ENCODE results near the gene FAM3D. TPM values are rescaled to one million over a fixed set of nuclear protein-coding genes. Genes with fewer than 3 reads are reported as not detected.

Gene FAM3D
- total RNA-seq, 1 experiment from 2014 or later: 0.32 TPM

DNA sequence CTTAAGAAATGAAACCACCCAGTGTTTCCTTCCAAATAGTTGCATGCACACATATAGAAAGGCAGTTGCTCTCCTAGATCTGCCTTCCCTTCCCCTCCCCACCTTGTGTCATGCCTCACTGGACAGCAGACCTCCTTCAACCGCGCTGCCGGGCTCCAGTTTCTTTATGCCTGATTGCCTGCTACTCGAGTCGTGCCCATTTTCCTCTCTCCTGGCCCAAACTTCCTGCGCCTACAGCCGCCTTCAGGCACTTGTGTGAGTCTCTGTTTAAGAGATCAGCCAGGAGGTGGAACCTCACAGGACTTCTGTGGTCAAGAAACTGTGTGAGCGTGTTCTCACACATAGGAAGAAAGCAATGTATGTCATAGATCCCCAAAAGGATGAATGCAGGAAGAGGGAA is 80.6 kb downstream of the FAM3D start:
- H3K27ac ChIP-seq (ENCODE audit: low read depth, low read length): no peak overlapping the region
- intact Hi-C loops (cut with micrococcal nuclease): no loop called here
- ChIA-PET POLR2A (no interaction called here), CTCF (interaction anchor here (0.9 to 1.3 kb wide), 2 partner anchors 24 to 45 kb away, joined by 4 to 15 read pairs; no protein-coding TSS in a partner anchor), RAD21 (ENCODE audit: low non-redundant PET in 1 of 2, low total read pairs in 2 of 2, uncharacterized antibody in 2 of 2, unreplicated experiment in 2 of 2) (interaction anchor here in 1 of 2 experiments (1.1 kb wide), 1 partner anchor 44 kb away, joined by 6 read pairs; no protein-coding TSS in a partner anchor)
- H3K9me3 ChIP-seq (ENCODE audit: control insufficient read depth in 1 of 2, insufficient read depth in 1 of 2, low read depth in 1 of 2, low read length in 2 of 2): no peaks in the 10 kb centered on the region
- no TSS peak for BruUV-seq (replicated peaks)
- H3K4me1 ChIP-seq (ENCODE audit: control insufficient read depth in 1 of 2, insufficient read depth in 2 of 2, low read length in 2 of 2): peaks cover 4 to 19% of the 10 kb centered on the region in 2 experiments; a peak in 3 of 4 replicates
- peak overlapping the region; percentile 84 for H3K4me2 ChIP-seq (ENCODE audit: low read length)
- no peak for ATAC-seq
- no peaks in the 10 kb centered on the region for H4K20me1 ChIP-seq (ENCODE audit: insufficient read depth)
- peak overlapping the region; percentile 90 for H2AFZ ChIP-seq (ENCODE audit: low read depth, low read length, poor library complexity, severe bottlenecking)
- H3K79me2 ChIP-seq (ENCODE audit: insufficient read depth, low read length): no peaks in the 10 kb centered on the region
- H3K36me3 ChIP-seq (ENCODE audit: control insufficient read depth in 1 of 2, insufficient read depth in 2 of 2, low read length in 2 of 2): no peaks in the 10 kb centered on the region
- DNase-seq (ENCODE audit: low read depth, low spot score): no peak
- H3K9me2 ChIP-seq (ENCODE audit: insufficient read depth): no peaks in the 10 kb centered on the region
- H3K4me3 ChIP-seq (replicated peaks in 1 of 2; ENCODE audit: low read depth in 1 of 2, low read length in 2 of 2): peak overlapping the region in 1 of 2 experiments; percentile 68; a peak in 2 of 4 replicates
- no peak for TF ChIP-seq EZH2 (IDR thresholded peaks at IDR 0.05)
- no peak overlapping the region for H3K9ac ChIP-seq (ENCODE audit: low read length)
- no peaks in the 10 kb centered on the region for H3K27me3 ChIP-seq (ENCODE audit: insufficient read depth, low read length)

DNA sequence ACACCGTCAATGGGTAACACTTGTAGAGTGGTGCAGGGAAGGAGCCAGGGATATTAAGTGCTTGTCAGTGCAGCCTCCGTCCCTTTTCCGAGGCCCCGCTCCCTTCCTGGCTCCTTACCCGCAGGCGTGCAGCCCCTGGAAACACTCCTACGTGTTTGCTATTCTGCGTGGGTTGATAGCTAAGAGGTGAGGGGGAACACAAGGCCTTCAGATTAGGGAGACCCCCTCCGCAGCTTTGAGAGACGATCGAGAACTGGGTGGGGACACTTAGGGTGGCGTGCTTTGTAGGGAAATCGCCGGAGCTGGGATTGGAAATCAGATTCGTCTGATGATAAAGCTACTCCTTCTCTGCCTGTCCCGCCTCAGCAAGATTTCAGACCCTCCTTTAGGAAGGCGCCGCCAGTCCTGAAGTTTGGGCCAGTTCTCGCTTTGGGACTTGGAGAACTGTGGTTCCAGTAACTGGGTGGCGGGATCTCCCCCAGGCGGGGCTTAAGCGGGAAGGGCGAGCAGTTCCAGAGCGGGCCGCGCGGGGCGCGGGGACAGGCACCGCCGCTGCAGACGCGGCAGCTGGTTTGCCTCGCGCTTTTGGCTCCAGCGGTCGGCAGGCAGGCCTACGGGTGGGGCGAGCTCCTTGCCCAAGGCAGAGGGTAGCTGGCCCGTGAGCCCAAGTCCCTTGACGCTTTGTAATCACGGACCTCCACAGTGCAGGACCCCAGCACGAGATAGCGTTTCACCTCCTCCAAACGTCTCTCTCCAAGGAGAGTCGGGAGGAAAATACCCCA is 81.4 kb downstream of the FAM3D start:
- Histone ChIP-seq H3K4me1 (ENCODE audit: control insufficient read depth in 1 of 2, insufficient read depth in 2 of 2, low read length in 2 of 2) (peaks cover 4 to 19% of the 10 kb centered on the region in 2 experiments; a peak in 3 of 4 replicates), H3K4me3 (replicated peaks in 1 of 2; ENCODE audit: low read depth in 1 of 2, low read length in 2 of 2) (peak overlapping the region; percentile 65 to 68), H3K9ac (ENCODE audit: low read length) (peak overlapping the region; percentile 48), H3K27ac (ENCODE audit: low read depth, low read length) (peak overlapping the region; percentile 23; the same call in 1 of the 2 replicates), H3K27me3 (ENCODE audit: insufficient read depth, low read length) (no peaks in the 10 kb centered on the region), H3K36me3 (ENCODE audit: control insufficient read depth in 1 of 2, insufficient read depth in 2 of 2, low read length in 2 of 2) (no peaks in the 10 kb centered on the region), H3K9me3 (ENCODE audit: control insufficient read depth in 1 of 2, insufficient read depth in 1 of 2, low read depth in 1 of 2, low read length in 2 of 2) (no peaks in the 10 kb centered on the region), H4K20me1 (ENCODE audit: insufficient read depth) (no peaks in the 10 kb centered on the region), H3K79me2 (ENCODE audit: insufficient read depth, low read length) (no peaks in the 10 kb centered on the region), H2AFZ (ENCODE audit: low read depth, low read length, poor library complexity, severe bottlenecking) (peak overlapping the region; percentile 90), H3K9me2 (ENCODE audit: insufficient read depth) (no peaks in the 10 kb centered on the region), H3K4me2 (ENCODE audit: low read length) (peak overlapping the region; percentile 84)
- ATAC-seq (peak; percentile 98), DNase-seq (ENCODE audit: low read depth, low spot score) (peak; percentile 57)
- CTCF ChIA-PET: interaction anchor here (0.9 to 1.3 kb wide), 3 partner anchors 12 to 46 kb away, joined by 4 to 15 read pairs (median 5); no protein-coding TSS in a partner anchor
- BruUV-seq (replicated peaks): no TSS peak
- POLR2A ChIA-PET: no interaction called here
- intact Hi-C loops (cut with micrococcal nuclease): no loop called here
- RAD21 ChIA-PET (ENCODE audit: low non-redundant PET in 1 of 2, low total read pairs in 2 of 2, uncharacterized antibody in 2 of 2, unreplicated experiment in 2 of 2): interaction anchor here in 1 of 2 experiments (1.1 kb wide), 1 partner anchor 45 kb away, joined by 6 read pairs; no protein-coding TSS in a partner anchor
- TF ChIP-seq TCF7L2 (IDR thresholded peaks at IDR 0.05; ENCODE audit: borderline replicate concordance, extremely low read depth, insufficient read depth, insufficient read length): no peak
- TF ChIP-seq CBX3 (IDR thresholded peaks at IDR 0.05; ENCODE audit: low read depth): 0 out of 2 replicates have a peak, but pooled peaks have one; percentile 22
- TF ChIP-seq YY1 (IDR thresholded peaks at IDR 0.05; ENCODE audit: extremely low read depth, insufficient replicate concordance, low read depth, low read length): peak; percentile 27
- no peak for TF ChIP-seq ZNF274 (IDR thresholded peaks at IDR 0.05; ENCODE audit: low read depth, low read length)
- TF ChIP-seq FOSL1 (IDR thresholded peaks at IDR 0.05; ENCODE audit: low read depth): no peak
- TF ChIP-seq, protein P1, sequence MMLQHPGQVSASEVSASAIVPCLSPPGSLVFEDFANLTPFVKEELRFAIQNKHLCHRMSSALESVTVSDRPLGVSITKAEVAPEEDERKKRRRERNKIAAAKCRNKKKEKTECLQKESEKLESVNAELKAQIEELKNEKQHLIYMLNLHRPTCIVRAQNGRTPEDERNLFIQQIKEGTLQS (IDR thresholded peaks at IDR 0.05): no peak
- TF ChIP-seq RAD21 (IDR thresholded peaks at IDR 0.05; ENCODE audit: low read depth): peak; percentile 23; the same call in 1 of the 2 replicates
- no peak for TF ChIP-seq SIN3A (IDR thresholded peaks at IDR 0.05; ENCODE audit: low read depth)
- TF ChIP-seq, protein P2, sequence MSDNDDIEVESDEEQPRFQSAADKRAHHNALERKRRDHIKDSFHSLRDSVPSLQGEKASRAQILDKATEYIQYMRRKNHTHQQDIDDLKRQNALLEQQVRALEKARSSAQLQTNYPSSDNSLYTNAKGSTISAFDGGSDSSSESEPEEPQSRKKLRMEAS (IDR thresholded peaks at IDR 0.05): peak; percentile 86
- peak; percentile 38; the same call in 1 of the 2 replicates for TF ChIP-seq POLR2AphosphoS5 (IDR thresholded peaks at IDR 0.05; ENCODE audit: low read depth, low read length)
- TF ChIP-seq POLR2A (IDR thresholded peaks at IDR 0.05; ENCODE audit: borderline replicate concordance, extremely low read depth, insufficient read depth, insufficient read length): no peak
- TF ChIP-seq EZH2 (IDR thresholded peaks at IDR 0.05): no peak
- TF ChIP-seq SP1 (IDR thresholded peaks at IDR 0.05; ENCODE audit: low read depth): no peak
- TF ChIP-seq, protein P3, sequence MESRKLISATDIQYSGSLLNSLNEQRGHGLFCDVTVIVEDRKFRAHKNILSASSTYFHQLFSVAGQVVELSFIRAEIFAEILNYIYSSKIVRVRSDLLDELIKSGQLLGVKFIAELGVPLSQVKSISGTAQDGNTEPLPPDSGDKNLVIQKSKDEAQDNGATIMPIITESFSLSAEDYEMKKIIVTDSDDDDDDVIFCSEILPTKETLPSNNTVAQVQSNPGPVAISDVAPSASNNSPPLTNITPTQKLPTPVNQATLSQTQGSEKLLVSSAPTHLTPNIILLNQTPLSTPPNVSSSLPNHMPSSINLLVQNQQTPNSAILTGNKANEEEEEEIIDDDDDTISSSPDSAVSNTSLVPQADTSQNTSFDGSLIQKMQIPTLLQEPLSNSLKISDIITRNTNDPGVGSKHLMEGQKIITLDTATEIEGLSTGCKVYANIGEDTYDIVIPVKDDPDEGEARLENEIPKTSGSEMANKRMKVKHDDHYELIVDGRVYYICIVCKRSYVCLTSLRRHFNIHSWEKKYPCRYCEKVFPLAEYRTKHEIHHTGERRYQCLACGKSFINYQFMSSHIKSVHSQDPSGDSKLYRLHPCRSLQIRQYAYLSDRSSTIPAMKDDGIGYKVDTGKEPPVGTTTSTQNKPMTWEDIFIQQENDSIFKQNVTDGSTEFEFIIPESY (IDR thresholded peaks at IDR 0.05; ENCODE audit: extremely low read depth, insufficient replicate concordance, low read length): no peak
- no peak for TF ChIP-seq ELF1 (IDR thresholded peaks at IDR 0.05; ENCODE audit: borderline replicate concordance, low read depth)
